GM12872 (cell line): ENCODE measurements around the gene APOL1.

Experiments
- TF ChIP-seq, protein P1 (sequence below): IDR thresholded peaks from 3 replicates; pipeline ENCODE4 v1.5.1; 2011; ENCODE audit warnings: low read depth, mild to moderate bottlenecking, low read length, moderate library complexity; ENCODE audit not compliant: insufficient read depth

APOL1 gene

DNA sequence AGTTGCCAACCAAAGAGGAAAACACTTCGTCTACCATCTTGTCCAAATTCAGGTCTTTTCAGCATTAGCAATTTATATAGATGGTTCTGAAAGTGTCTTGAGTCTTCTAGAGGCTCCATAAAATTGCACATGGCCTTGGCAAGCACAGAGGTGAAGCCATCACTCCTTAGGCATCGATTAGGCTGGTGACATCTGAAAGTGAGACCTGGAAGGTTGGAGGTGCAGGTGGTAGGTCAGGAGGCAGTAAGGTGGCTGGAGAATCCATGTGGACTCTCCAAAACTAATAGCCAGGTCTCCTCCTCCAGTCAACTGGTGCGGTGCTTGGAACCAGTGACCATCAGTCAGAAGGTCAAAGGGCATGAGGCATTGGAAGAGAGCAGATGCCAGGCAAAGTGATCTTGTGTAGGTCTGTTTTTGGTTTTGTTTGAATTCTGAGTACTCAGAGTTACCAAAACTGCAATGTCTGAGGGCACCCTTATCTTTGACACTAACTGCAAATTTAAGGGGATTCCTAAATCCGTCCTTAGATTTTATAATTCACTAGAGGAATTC is 7.1 kb upstream of the APOL1 start:
- TF ChIP-seq, protein P1, sequence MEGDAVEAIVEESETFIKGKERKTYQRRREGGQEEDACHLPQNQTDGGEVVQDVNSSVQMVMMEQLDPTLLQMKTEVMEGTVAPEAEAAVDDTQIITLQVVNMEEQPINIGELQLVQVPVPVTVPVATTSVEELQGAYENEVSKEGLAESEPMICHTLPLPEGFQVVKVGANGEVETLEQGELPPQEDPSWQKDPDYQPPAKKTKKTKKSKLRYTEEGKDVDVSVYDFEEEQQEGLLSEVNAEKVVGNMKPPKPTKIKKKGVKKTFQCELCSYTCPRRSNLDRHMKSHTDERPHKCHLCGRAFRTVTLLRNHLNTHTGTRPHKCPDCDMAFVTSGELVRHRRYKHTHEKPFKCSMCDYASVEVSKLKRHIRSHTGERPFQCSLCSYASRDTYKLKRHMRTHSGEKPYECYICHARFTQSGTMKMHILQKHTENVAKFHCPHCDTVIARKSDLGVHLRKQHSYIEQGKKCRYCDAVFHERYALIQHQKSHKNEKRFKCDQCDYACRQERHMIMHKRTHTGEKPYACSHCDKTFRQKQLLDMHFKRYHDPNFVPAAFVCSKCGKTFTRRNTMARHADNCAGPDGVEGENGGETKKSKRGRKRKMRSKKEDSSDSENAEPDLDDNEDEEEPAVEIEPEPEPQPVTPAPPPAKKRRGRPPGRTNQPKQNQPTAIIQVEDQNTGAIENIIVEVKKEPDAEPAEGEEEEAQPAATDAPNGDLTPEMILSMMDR: no peak

DNA sequence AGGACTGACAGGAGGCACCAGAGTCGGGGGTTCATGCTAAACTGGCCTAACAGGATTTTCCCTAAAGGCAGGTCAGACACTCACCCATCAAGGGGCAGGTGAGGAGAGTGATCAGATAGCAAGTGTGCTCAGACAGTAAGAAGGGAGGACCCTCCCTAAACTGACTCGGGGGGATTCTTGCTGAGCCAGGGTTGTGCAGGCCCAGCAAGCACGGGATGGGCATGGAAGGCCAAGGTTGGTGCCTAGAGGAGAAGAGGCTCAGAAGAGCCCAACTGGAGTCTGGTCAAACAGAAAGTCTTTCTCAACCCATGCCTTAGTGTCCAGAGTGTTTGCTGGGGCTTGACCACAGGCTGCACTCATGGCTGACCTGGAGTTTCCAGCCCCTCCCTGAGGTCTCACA is 6.2 kb upstream of the APOL1 start:
- TF ChIP-seq, protein P1: no peak

DNA sequence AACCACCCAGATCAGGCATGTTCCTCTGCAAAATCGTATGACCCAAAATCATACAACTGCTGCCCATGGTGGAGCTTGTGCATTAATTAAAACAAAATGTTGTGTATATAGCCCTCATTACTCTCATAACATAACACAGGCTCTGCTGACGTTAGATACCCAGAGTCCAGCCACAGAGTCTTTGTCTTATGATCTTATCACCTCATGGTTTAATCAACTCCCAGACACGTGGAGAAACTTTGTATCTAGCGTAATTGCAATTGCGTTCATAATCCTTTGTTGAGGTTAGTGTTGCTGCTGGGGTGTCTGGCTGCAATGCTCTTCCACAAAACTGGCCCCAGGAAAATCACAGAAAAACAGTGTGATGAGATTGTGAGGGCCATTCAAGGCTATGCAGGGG is 5.0 kb upstream of the APOL1 start:
- TF ChIP-seq, protein P1: no peak

DNA sequence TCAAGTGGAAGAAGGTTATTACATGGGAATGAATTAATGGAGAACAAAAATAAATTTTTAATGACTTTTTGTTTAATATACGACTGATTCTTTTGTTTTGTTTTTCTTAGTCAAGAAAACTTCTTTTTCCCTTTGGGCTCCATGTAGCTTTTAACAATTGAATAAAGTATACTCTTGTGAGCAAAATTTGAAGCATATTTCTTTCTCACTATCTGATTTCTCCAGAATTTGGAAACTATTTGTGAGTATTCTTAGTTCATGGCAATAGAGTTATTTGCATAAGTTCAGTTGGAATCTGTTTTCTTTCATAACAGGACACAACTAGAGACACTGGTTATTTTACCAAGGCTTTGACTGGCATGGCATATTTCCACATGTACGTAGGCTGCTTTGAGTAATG is 3.8 kb upstream of the APOL1 start:
- TF ChIP-seq, protein P1: no peak

DNA sequence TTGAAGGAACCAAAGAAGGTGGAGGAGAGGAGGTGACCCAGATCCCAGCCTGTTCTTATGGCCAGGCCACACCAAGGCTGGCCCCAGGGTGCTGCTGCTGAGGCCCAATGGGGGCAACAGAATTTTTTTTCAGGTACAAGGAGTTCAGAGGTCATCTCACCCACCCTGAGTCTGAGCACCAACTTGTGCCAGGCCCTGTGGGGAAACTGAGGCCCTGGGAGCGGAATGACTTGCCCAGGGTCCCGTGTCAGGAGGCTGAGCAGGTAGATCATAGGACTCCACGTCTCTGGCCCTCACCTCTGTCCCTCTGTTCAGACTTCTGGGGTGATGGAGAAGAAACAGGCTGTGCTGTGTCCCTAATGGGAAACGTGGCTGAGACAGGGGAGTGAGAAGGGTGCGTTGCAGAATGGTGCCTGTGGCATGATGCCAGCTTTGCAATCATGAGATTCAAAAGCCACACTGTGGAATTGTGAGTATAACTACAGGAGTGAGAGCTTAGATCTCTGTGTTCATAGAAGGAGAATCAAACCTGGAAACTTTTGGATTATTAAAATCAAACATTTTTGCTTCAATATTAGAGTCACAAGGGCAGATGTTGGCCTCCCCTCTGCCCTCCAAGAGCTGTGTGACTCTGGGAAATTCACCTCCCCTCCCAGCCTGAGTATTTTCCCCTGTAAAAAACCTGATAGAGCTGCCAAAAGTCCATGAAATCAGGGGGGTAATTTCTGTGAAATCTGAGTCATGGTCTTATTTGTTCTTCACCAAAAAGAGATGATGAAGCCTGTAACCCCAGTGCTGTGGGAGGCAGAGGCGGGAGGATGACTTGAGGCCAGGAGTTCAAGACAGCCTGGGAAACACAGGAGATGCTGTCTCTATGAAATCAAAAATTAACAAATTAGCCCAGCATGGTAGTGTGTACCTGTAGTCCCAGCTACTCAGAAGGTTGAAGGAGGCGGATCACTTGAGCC is 874 bp downstream of the APOL1 start:
- TF ChIP-seq, protein P1: no peak

DNA sequence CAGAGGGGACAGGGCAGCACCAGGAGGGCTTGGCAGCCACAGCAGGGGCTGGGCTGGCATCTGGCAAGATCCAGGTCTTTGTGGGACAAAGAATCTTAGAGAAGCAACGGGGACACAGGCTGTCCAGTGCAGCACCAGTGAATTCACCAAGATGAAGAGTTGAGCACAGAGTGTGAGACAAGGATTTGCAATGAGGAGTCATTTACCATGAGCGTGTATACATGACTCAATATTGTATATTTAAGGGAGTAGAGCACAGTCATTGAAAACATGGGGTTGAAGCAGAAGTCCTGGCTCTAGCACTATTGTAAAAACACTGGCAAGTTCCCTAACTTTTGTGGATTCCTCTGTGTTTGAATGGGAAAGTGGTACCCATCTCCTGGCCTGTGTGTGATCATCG is 3.5 kb downstream of the APOL1 start:
- TF ChIP-seq, protein P1: no peak

DNA sequence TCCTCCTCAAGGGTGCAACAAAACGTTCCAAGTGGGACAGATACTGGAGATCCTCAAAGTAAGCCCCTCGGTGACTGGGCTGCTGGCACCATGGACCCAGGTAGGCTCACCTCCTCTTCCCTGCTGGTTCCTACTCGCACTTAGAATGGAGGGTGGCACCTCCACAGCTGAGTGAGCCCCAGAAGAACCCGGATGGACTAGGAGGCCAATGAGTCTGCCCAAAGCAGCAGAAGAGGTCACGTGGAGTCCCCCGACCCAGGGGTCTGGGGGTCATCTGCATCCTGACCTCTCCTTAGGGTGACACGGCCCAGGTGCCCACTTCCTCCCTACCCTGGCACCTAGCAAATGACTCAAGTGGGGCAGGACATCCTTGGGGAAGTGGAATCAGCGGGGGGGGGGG is 4.4 kb downstream of the APOL1 start:
- TF ChIP-seq, protein P1: no peak
